GM21825 (cell line): Measurements from ENCODE around the gene IL25.
"Not testable (repeated sequence)": the region's sequence is repeated elsewhere in the genome, so short reads cannot be mapped to it uniquely, and the experiment has no call there.

Experiments used
- ATAC-seq: cut with Tn5 transposase; IDR thresholded peaks from one replicate; pipeline ENCODE4 v1.9.1; 2021; ENCODE audit warnings: mild to moderate bottlenecking, moderate library complexity; ENCODE audit not compliant: unreplicated experiment

IL25 gene

GRCh38 chr14:23371865-23372264 lies 744 bp upstream of the IL25 start:
- no peak for ATAC-seq

- no peak for ATAC-seq
Measured at GRCh38 chr14:23373041-23373440, 432 bp downstream of the IL25 start.

GRCh38 chr14:23375527-23376251 lies 3.1 kb downstream of the IL25 start:
- no peak for ATAC-seq

DNA sequence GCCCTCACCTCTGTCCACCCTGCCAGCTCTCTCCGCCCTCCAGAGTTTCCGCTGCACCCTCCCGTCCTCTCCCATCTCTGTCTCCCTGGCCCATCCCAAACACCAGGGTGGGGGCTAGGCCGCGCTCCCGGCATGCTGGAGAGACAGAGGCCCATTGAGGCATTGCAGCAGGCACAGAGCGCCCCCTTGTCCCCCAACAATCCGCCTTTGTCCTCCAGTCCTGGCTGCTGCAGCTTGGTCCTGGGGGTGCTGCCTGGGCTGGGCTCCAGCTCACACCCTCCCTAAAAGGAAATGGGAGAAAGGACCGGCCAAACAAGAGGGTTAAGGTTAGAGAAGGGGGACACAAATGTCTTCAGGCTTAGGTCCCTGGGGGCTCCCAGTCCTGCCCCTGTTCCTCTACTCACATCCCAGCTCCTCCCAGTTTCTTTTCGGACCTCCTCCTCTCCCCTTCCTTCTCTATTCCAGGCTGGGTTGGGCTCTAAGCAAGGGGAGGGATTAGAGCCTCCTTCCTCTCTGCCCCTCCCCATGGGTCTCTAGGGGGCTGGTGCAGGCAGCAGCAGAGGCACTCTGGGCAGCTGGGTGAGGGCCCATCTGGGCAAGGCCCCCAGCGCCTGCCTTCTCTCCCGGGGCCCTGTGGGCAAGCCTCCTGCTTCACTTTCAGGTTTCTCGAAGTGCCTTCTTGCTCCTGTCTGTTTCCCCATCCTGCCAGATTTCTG lies 4.0 kb downstream of the IL25 start, which contains the start of gene CMTM5:
TSS of gene CMTM5 (plus strand) at position 565 of the 716 bp plus-strand sequence. CDS start 206 bp downstream, outside the sequence.
- ATAC-seq, result no peak

GRCh38 chr14:23377198-23377550 lies 4.6 kb downstream of the IL25 start:
- no peak for ATAC-seq

- no peak for ATAC-seq
Measured at GRCh38 chr14:23377573-23378563, 5.3 kb downstream of the IL25 start.

GRCh38 chr14:23378612-23379220 lies 6.1 kb downstream of the IL25 start:
- ATAC-seq, result no peak

GRCh38 chr14:23379366-23380196 lies 7.0 kb downstream of the IL25 start:
- no peak for ATAC-seq

DNA sequence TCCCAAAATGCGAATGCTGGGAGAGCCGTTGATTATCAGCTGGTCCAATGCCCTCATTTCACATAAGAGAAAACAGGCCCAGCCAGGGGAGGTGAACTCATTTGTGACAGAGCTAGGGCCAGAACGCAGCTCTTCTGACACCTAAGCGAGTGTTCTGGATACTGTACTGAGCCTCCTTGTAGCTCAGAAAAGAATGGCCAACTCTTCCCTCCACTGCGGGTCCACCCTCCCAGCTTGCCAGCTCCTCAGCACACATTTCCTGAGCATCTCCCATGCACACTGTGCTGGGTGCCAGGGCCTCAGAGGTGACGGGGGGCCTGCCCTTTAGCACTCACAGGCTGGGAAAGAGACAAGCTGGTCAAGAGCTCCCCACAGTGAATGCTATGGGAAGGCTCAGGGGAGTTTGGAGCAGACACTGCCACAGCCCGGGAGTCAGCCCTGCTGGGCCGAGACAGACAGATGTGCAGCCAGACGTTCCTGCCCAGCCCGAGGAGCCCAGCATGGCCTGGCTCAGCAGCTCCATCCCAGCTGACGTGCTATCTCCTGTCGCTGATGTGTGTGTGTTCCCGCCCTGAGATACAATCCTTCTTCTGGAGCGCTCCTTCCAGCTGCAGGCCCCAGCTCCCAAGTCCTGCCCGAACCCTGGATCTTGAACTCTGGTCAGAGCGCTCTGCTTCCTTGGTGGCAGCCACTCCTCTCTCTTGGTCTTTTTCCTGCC lies 7.7 kb downstream of the IL25 start:
- ATAC-seq, result no peak

GRCh38 chr14:23380976-23381375 lies 8.4 kb downstream of the IL25 start:
- no peak for ATAC-seq

- no peak for ATAC-seq
Measured at GRCh38 chr14:23381871-23382270, 9.3 kb downstream of the IL25 start.

GRCh38 chr14:23382276-23382675 lies 9.7 kb downstream of the IL25 start:
- ATAC-seq, result no peak

DNA sequence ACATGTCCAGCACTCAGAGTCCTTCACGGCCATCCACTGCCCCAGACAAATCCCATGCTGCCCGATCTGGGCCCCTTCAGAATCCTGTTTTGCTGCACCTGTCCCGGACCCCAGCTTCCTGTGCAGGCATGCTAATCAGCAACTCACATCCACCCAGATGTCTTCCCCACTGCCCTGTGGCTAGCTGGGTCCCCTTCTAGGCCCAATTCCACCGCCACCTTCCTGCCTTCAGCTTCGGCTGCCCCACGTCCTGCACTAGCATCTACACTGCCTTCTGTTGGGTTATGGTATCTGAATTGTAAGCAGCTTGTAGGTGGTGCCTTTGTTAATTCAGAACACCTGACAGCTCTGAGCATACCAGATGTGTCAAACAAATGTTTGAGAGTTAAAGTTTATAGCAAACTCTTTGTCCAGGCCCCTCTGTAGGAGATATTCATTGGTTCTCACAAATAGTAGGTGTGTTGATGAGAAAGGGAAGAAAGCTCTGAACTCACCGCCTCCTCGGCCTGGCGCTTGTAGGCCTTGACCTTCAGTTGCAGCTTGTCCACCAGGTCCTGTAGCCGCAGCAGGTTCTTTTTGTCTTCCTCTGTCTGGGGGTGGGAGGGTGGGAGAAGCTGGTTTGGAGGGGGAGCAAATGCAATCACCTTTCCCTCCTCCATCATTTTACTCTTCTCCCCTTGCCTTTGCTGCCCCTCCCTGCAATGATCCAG lies 10.3 kb downstream of the IL25 start:
- no peak for ATAC-seq

DNA sequence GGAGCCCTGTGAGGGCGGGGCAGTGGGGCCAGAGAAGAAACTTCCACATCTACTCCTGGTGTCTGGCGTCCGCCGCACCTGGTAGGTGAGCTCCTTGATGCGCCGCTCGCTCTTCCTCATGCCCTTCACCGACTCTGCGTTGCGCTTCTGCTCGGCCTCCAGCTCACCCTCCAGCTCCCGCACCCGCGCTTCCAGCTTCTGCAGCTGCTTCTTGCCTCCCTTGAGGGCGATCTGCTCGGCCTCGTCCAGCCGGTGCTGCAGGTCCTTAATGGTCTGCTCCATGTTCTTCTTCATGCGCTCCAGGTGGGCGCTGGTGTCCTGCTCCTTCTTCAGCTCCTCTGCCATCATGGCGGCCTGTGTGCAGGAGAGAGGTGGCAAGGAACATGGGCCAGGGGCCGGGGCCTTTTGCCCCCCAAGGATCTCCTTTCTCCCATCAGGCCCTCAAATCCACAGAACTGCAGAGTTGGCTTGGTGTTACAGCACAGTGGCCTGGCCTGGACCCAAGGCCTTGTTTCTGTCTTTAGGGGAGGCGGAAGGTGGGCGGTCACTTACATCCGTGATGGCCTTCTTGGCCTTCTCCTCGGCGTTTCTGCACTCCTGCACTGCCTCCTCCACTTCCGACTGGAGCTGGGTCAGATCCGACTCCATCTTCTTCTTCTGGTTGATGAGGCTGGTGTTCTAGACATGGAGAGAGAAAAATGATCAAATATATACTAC lies 11.9 kb downstream of the IL25 start:
- no peak for ATAC-seq

GRCh38 chr14:23385244-23385641 lies 12.6 kb downstream of the IL25 start:
- ATAC-seq, result no peak

GRCh38 chr14:23385642-23386265 lies 13.1 kb downstream of the IL25 start:
- ATAC-seq, result no peak

- not testable (repeated sequence) for ATAC-seq
Measured at GRCh38 chr14:23386266-23386657, 13.7 kb downstream of the IL25 start.

DNA sequence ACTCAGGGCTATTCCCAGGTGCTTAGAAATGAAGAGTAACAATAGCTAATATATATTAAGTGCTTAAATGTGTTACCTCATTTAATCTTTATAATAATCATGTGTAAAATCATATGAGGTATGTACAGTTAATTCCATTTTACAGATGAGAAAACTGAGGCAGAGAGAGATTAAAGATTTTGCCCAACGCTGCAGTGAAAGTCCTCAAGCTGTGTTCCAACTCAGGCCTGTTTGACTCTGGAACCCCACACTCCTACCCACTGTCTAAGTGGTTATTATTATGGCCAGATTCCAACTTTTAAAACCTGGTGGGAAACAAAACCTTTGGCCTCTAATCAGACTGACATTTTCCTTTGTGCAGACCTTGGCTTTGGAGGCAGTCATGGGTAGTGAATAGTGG lies 14.4 kb downstream of the IL25 start:
- no peak for ATAC-seq
